ENCODE measurements around the gene MAVS. TPM values are rescaled to one million over a fixed set of nuclear protein-coding genes. Genes with fewer than 3 reads are reported as not detected.
"Not testable (repeated sequence)": the region's sequence is repeated elsewhere in the genome, so short reads cannot be mapped to it uniquely, and the experiment has no call there.

Gene MAVS
- total RNA-seq, 6 experiments from 2014 or later: 38.8 to 44.8 (median 40.6) TPM

DNA sequence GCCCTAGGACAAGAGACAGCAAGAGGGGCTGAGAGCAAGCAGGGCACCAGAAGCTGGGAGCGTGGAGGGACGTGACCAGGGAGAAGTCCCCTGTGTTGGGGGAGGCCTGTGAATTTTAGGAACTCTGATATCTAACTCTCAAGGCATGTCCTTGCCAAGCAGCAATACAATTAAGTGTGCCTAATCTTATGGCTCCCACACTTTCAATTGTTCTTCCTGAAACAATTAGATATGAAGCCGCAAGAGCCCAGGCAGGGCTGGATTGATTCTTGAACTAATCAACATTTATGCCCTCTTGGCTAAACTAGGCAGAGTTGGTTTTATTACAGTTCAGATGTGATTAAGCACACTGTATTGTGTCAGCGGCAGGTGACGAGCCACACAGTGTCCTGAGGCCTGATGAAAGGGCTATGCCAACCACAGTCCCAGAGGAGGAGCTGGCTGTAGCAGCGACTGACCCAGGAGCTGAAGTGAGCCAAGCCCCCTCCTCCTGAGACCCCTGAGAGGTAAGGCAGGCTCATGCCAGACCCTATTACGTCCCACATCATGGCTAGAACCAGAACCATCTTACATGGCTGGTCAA, 4.2 kb upstream of the MAVS start:
- H3K36me3 Mint-ChIP-seq (ENCODE audit: low read depth): peaks cover 11% of the 10 kb centered on the region
- no peaks in the 10 kb centered on the region for H3K9me3 Mint-ChIP-seq
- no peak for DNase-seq
- H3K27me3 Mint-ChIP-seq (ENCODE audit: insufficient read depth): no peaks in the 10 kb centered on the region
- H3K4me1 Mint-ChIP-seq (ENCODE audit: low read depth): peaks cover 34% of the 10 kb centered on the region
- peak overlapping the region; percentile 24; the same call in 1 of the 2 replicates for H3K27ac Mint-ChIP-seq
- H3K4me3 Mint-ChIP-seq: no peak overlapping the region
- no peak for TF ChIP-seq CTCF (IDR thresholded peaks at IDR 0.05)

GRCh38 chr20:3843490-3843889, 3.1 kb upstream of the MAVS start:
- Mint-ChIP-seq H3K9me3 (no peaks in the 10 kb centered on the region), H3K4me1 (ENCODE audit: low read depth) (peaks cover 42% of the 10 kb centered on the region), H3K27me3 (ENCODE audit: insufficient read depth) (no peaks in the 10 kb centered on the region), H3K36me3 (ENCODE audit: low read depth) (peaks cover 14% of the 10 kb centered on the region), H3K27ac (peak overlapping the region; percentile 71), H3K4me3 (no peak overlapping the region)
- DNase-seq: peak; percentile 33
- no peak for TF ChIP-seq CTCF (IDR thresholded peaks at IDR 0.05)

DNA sequence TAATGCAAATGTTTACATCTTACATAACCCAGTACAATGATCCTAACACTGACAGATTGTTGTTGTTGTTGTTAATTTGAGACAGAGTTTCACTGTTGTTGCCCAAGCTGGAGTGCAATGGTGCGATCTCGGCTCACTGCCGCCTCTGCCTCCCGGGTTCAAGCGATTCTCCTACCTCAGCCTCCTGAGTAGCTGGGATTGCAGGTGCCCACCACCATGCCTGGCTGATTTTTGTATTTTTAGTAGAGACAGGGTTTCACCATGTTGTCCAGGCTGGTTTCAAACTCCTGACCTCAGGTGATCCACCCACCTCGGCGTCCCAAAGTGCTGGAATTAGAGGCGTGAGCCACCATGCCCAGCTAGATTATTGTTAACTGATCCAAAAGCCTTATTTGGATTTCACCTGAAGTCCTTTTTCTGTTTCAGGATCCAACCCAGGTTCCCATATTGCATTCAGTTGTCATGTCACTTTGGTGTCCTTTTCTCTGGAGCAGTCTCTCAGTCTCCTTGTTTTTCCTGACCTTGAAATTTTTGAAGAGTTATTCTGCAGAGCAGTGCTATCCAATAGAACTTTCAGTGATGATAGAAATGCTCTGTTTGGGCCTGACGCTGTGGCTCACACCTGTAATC, 2.5 kb upstream of the MAVS start:
- not testable (repeated sequence) for H3K27me3 Mint-ChIP-seq (ENCODE audit: insufficient read depth); H3K4me3 Mint-ChIP-seq; DNase-seq; H3K9me3 Mint-ChIP-seq; H3K36me3 Mint-ChIP-seq (ENCODE audit: low read depth)
- Mint-ChIP-seq H3K27ac (peak overlapping the region; percentile 41; the same call in 1 of the 2 replicates), H3K4me1 (ENCODE audit: low read depth) (peaks cover 48% of the 10 kb centered on the region)

DNA sequence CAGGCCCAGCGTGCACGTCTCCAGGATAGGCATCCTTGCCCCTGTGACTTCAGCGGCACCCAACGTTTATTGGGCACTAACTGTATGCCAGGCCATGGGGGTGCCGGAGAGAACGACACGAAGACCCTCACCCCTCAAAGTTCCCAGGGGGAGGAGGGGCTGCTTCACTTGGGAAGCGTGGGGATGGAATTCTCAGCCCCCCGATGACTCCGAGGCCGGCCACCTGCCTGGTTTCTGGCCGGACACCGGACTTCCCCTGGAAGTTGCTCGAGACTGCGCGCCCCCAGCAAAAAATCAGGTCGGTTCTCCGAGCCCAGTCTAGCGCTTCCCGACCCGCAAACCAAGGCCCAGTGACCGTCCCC, 275 bp upstream of the MAVS start:
- Mint-ChIP-seq H3K9me3 (no peaks in the 10 kb centered on the region), H3K4me3 (peak overlapping the region; percentile 98), H3K27me3 (ENCODE audit: insufficient read depth) (no peaks in the 10 kb centered on the region), H3K27ac (peak overlapping the region; percentile 85), H3K36me3 (ENCODE audit: low read depth) (peaks cover 6% of the 10 kb centered on the region; the same call in 1 of the 2 replicates), H3K4me1 (ENCODE audit: low read depth) (peaks cover 40% of the 10 kb centered on the region)
- DNase-seq: no peak
- no peak for TF ChIP-seq CTCF (IDR thresholded peaks at IDR 0.05)

DNA sequence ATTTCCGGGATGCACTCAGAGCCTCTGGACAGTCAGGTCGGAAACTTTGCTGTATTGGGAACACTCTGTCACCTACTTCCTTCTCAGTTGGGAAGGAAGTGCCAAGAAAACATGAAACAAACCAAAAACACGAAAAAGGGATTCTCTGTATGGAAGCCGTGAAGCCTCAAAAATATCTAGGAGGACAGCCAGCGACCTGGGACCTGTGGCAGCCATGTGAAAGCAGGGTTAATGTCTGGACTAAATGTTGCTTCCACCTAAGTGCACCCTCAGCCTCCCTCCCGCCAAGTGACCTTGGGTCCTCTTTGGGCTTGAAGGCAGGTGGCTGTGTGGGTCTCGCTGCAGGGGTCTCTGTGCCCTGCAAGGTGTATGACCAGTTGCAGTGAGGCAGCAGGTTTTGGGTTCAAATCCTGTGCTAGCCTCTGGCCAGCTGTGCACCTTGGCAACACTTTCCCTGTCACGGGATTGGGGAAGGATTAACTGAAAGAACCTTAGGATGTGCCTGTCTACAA, 851 bp downstream of the MAVS start:
- Mint-ChIP-seq H3K36me3 (ENCODE audit: low read depth) (peaks cover 6% of the 10 kb centered on the region; the same call in 1 of the 2 replicates), H3K27me3 (ENCODE audit: insufficient read depth) (no peaks in the 10 kb centered on the region), H3K4me1 (ENCODE audit: low read depth) (peaks cover 38% of the 10 kb centered on the region), H3K9me3 (no peaks in the 10 kb centered on the region), H3K27ac (peak overlapping the region; percentile 85), H3K4me3 (peak overlapping the region; percentile 98)
- no peak for TF ChIP-seq CTCF (IDR thresholded peaks at IDR 0.05)
- DNase-seq: peak; percentile 9

- no peak for TF ChIP-seq CTCF (IDR thresholded peaks at IDR 0.05)
- no peak for DNase-seq
- Mint-ChIP-seq H3K27ac (peak overlapping the region; percentile 85), H3K4me1 (ENCODE audit: low read depth) (peaks cover 31% of the 10 kb centered on the region), H3K9me3 (no peaks in the 10 kb centered on the region), H3K27me3 (ENCODE audit: insufficient read depth) (no peaks in the 10 kb centered on the region), H3K4me3 (peak overlapping the region; percentile 71), H3K36me3 (ENCODE audit: low read depth) (peaks cover 6% of the 10 kb centered on the region; the same call in 1 of the 2 replicates)
These were observed 1.9 kb downstream of the MAVS start for GRCh38 chr20:3848565-3848964.
